ENCODE results near the gene TSACC.

The TSACC gene

DNA sequence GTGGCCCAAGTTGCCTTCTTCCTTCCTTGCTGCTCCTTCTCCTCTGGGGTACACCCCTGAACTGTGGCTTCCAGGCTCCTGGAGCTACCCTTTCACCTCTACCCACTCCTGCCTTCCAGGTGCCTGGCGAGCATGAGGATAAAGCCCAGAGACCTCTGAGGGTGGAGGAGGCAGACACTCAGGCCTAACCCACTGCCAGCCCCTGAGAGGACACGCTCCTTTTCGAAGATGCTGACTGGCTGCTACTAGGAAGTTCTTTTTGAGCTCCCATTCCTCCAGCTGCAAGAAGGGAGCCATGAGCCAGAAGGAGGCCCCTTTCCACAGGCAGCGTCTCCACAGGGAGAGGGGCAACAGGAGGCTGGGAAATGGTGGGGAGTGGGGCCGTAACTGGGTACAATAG is 46.3 kb downstream of the TSACC start:
- Histone ChIP-seq H3K36me3 (ENCODE audit: control insufficient read depth in 1 of 2, insufficient read depth in 2 of 2, low read length in 2 of 2) (no peaks in the 10 kb centered on the region), H3K4me3 (ENCODE audit: low read depth in 1 of 2, low read length in 2 of 2) (no peak overlapping the region), H3K9me3 (ENCODE audit: control insufficient read depth in 1 of 2, low read length in 2 of 2) (no peaks in the 10 kb centered on the region), H3K9ac (ENCODE audit: low read depth in 1 of 2, low read length in 2 of 2) (no peak overlapping the region), H3K4me1 (ENCODE audit: control insufficient read depth in 1 of 2, insufficient read depth in 2 of 2, low read length in 2 of 2) (peaks cover 2% of the 10 kb centered on the region in 2 donors), H3K27me3 (ENCODE audit: control insufficient read depth in 1 of 2, insufficient read depth in 2 of 2, low read length in 2 of 2) (peaks cover 23 to 29% of the 10 kb centered on the region in 2 donors), H3K27ac (ENCODE audit: low read depth, low read length) (no peak overlapping the region)

DNA sequence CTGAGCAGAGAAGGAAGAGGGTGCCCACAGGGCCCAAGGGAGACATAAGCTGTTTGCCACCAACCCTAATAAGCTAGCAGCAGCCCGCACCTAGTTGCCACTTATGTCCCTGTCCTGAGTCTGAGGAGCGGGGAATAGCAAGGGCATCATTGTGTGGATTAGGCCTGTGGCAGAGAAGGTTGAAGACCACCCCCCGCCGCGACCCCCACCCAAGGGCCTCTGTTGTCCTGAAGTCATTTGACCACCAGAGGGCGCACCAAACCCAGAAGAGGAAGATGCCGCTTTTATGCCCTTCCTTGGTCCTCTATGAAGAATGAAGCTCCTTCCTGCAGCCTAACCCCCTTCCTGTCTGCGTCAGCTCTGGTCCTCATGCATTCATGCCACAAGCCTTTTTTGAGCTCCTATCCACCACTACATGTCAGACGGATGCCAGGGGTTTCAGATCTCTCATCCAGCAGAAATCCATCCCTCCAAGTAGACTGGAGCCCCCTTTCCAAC is 47.3 kb downstream of the TSACC start:
- Histone ChIP-seq H3K4me3 (ENCODE audit: low read depth in 1 of 2, low read length in 2 of 2) (no peak overlapping the region), H3K9me3 (ENCODE audit: control insufficient read depth in 1 of 2, low read length in 2 of 2) (no peaks in the 10 kb centered on the region), H3K27me3 (ENCODE audit: control insufficient read depth in 1 of 2, insufficient read depth in 2 of 2, low read length in 2 of 2) (peaks cover 26 to 31% of the 10 kb centered on the region in 2 donors), H3K27ac (ENCODE audit: low read depth, low read length) (no peak overlapping the region), H3K9ac (ENCODE audit: low read depth in 1 of 2, low read length in 2 of 2) (no peak overlapping the region), H3K36me3 (ENCODE audit: control insufficient read depth in 1 of 2, insufficient read depth in 2 of 2, low read length in 2 of 2) (no peaks in the 10 kb centered on the region), H3K4me1 (ENCODE audit: control insufficient read depth in 1 of 2, insufficient read depth in 2 of 2, low read length in 2 of 2) (no peaks in the 10 kb centered on the region)

DNA sequence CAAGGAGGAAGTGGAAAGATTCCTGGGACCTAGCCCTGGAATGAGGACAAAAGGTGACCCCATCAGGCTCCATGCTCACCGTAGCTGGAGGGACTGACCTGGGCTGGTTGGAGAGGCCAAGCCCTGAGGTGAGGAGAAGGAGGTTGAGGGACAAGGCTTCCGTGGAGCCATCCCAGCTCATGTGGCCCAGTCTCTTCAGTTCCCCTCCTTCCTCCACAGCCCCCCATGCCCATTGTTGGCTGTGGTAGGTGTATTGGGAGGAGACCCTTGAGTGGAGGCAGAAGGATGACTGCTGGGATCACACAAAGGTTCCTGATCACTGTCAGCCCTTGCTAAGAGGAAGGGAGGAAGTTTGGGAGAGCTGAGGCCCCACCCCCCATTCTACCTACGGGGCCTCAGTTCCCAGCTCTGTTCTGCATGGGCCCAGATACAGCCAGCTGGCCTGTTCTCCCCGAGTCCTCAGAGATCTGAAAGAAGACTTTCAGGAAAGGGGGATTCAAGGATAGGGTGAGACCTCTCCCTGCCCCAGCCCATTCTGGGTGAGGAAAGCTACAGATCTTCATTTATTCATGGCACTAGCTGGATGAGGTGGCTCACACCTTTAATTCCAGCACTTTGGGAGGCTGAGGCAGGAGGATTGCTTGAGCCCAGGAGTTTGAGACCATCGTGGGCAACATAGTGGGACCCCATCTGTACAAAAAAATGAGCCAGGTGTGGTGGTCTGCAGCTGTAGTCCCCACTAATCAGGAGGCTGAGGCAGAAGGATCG is 48.0 kb downstream of the TSACC start:
- no peak overlapping the region for H3K27ac ChIP-seq (ENCODE audit: low read depth, low read length)
- no peaks in the 10 kb centered on the region for H3K9me3 ChIP-seq (ENCODE audit: control insufficient read depth in 1 of 2, low read length in 2 of 2)
- no peak overlapping the region for H3K4me3 ChIP-seq (ENCODE audit: low read depth in 1 of 2, low read length in 2 of 2)
- peaks cover 26 to 31% of the 10 kb centered on the region in 2 donors for H3K27me3 ChIP-seq (ENCODE audit: control insufficient read depth in 1 of 2, insufficient read depth in 2 of 2, low read length in 2 of 2)
- H3K4me1 ChIP-seq (ENCODE audit: control insufficient read depth in 1 of 2, insufficient read depth in 2 of 2, low read length in 2 of 2), result no peaks in the 10 kb centered on the region
- H3K9ac ChIP-seq (ENCODE audit: low read depth in 1 of 2, low read length in 2 of 2), result no peak overlapping the region
- H3K36me3 ChIP-seq (ENCODE audit: control insufficient read depth in 1 of 2, insufficient read depth in 2 of 2, low read length in 2 of 2), result no peaks in the 10 kb centered on the region

DNA sequence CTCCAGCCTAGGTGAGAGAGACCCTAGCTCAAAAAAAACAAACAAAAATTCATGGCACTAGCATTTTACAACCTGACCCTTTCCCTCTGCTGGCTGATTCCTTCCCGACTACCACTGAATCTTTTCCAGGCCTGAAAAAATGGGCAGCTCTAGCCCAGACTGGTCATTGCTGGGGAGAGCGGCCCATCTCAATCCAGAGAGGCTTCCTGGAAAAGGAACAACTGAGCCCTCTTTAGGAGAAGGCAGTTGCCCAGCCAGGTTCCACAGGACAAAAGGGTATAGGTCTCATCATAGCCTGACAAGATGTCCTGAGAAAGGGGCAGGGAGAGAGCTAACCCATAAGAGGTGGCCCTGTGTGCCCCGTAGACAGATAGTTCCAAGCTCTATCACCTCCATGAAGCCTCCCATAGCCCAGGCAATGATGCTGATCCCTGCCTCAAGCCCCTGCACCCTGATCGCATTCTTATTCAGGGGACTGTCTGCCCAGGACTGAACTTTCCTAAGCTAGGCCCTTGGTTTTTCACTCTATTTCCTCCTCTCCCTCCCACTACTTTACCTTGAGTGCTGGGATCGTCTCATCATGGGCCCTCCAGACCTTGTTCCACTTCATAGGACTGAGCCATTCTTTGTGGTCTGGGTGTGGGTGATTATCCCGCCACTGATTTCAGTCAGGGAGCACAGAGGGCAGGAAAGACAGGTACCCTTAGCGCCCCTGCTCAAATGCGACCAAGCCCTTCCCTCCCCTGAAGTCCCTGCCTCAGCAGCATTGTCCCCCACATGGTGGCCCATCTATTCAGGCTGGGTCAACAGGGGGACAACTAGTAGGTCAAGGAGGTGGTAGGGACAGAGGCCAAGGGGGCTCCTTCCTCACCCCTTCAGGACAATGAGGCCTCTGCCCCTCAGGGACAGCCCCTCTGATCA is 48.9 kb downstream of the TSACC start:
- no peak overlapping the region for H3K9ac ChIP-seq (ENCODE audit: low read depth in 1 of 2, low read length in 2 of 2)
- no peaks in the 10 kb centered on the region for H3K4me1 ChIP-seq (ENCODE audit: control insufficient read depth in 1 of 2, insufficient read depth in 2 of 2, low read length in 2 of 2)
- peaks cover 26 to 31% of the 10 kb centered on the region in 2 donors for H3K27me3 ChIP-seq (ENCODE audit: control insufficient read depth in 1 of 2, insufficient read depth in 2 of 2, low read length in 2 of 2)
- no peak overlapping the region for H3K27ac ChIP-seq (ENCODE audit: low read depth, low read length)
- H3K4me3 ChIP-seq (ENCODE audit: low read depth in 1 of 2, low read length in 2 of 2), result no peak overlapping the region
- no peaks in the 10 kb centered on the region for H3K9me3 ChIP-seq (ENCODE audit: control insufficient read depth in 1 of 2, low read length in 2 of 2)
- H3K36me3 ChIP-seq (ENCODE audit: control insufficient read depth in 1 of 2, insufficient read depth in 2 of 2, low read length in 2 of 2), result no peaks in the 10 kb centered on the region

DNA sequence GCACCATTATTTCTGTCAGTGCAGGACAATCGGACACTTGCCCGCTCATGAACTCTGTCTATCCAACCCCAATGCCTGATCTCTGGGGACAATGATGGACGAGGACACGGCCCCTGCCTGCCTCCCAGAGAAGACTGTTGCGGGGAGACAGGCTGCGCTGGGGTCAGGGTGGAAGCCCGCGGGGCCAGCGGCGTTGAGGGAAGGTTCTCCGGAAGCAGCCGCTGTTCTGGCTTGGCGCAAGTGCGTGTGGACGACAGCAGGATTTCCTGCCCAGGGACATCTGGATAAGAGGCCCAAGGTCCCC is 49.5 kb downstream of the TSACC start:
- no peak overlapping the region for H3K9ac ChIP-seq (ENCODE audit: low read depth in 1 of 2, low read length in 2 of 2)
- no peaks in the 10 kb centered on the region for H3K4me1 ChIP-seq (ENCODE audit: control insufficient read depth in 1 of 2, insufficient read depth in 2 of 2, low read length in 2 of 2)
- no peaks in the 10 kb centered on the region for H3K9me3 ChIP-seq (ENCODE audit: control insufficient read depth in 1 of 2, low read length in 2 of 2)
- no peak overlapping the region for H3K27ac ChIP-seq (ENCODE audit: low read depth, low read length)
- H3K4me3 ChIP-seq (ENCODE audit: low read depth in 1 of 2, low read length in 2 of 2), result no peak overlapping the region
- no peaks in the 10 kb centered on the region for H3K36me3 ChIP-seq (ENCODE audit: control insufficient read depth in 1 of 2, insufficient read depth in 2 of 2, low read length in 2 of 2)
- peaks cover 26 to 31% of the 10 kb centered on the region in 2 donors for H3K27me3 ChIP-seq (ENCODE audit: control insufficient read depth in 1 of 2, insufficient read depth in 2 of 2, low read length in 2 of 2)

DNA sequence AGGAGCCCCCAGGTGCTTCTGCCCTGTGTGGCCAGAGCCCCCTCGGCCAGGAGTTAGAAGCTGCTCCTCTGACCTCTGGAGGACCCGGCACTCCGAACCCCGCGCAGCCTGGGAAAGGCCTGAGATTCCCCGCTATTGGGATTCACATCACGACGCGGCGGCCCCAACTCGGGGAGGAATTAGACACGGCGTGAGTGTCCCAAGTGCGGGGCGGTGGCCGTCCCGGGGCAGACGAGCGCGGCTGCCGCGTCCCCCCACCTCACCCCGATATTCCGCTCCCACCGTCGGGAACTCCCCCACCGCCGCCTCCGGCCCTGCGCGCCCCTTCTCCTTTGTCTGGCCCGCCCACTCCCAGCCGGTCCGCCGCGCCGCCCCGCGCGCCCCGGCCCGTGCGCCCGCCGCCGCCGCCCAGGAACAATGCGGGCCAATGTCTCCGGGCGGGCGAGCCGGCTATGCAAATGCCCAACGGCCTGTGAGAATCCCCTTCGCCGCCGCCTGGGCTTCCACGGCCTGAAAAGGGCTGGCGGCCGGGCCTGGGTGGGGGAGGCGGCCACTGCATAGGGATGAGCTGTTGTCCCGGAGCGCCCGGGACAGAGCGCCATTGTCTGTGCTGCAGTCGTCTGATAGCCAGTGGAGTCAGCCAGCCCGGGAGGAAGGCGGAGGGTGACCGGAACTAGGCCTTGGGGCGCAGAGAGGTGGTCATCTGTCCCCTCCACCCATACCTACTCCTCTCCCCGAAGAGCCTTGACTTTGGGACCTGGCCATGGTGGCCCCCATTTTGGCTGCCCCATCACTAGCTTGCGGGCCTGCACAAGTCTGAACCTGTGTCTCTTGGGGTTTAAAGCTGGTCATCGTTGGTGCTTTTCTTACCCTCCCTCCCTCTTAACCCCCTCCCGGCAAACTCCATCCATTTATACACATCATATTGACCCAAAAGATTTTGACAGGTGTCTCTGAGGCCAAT is 50.1 kb downstream of the TSACC start:
- Histone ChIP-seq H3K4me3 (ENCODE audit: low read depth in 1 of 2, low read length in 2 of 2) (no peak overlapping the region), H3K27ac (ENCODE audit: low read depth, low read length) (no peak overlapping the region), H3K9me3 (ENCODE audit: control insufficient read depth in 1 of 2, low read length in 2 of 2) (no peaks in the 10 kb centered on the region), H3K36me3 (ENCODE audit: control insufficient read depth in 1 of 2, insufficient read depth in 2 of 2, low read length in 2 of 2) (no peaks in the 10 kb centered on the region), H3K27me3 (ENCODE audit: control insufficient read depth in 1 of 2, insufficient read depth in 2 of 2, low read length in 2 of 2) (peaks cover 26 to 31% of the 10 kb centered on the region in 2 donors), H3K4me1 (ENCODE audit: control insufficient read depth in 1 of 2, insufficient read depth in 2 of 2, low read length in 2 of 2) (no peaks in the 10 kb centered on the region), H3K9ac (ENCODE audit: low read depth in 1 of 2, low read length in 2 of 2) (no peak overlapping the region)

DNA sequence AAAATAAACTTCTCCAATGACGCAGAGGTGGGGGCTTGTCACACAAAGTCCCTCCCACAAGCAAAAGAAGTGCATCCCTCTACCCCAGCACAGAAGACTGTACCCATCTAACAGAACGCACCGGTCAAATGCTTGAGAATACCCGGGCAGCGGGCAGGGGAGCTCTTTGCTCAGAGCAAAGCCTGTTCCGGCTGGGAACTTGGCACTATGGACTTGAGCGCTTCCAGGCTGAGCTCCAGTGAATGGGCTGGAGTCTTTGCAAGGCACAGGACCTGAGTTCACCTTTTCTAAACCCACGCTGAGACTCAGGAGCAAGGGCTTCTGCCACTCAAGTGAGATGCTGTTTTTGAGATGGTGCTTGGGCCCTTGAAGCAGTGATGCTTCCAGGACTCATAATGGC is 51.0 kb downstream of the TSACC start:
- no peaks in the 10 kb centered on the region for H3K36me3 ChIP-seq (ENCODE audit: control insufficient read depth in 1 of 2, insufficient read depth in 2 of 2, low read length in 2 of 2)
- H3K4me3 ChIP-seq (ENCODE audit: low read depth in 1 of 2, low read length in 2 of 2), result no peak overlapping the region
- H3K9me3 ChIP-seq (ENCODE audit: control insufficient read depth in 1 of 2, low read length in 2 of 2), result no peaks in the 10 kb centered on the region
- no peak overlapping the region for H3K27ac ChIP-seq (ENCODE audit: low read depth, low read length)
- H3K9ac ChIP-seq (ENCODE audit: low read depth in 1 of 2, low read length in 2 of 2), result no peak overlapping the region
- H3K4me1 ChIP-seq (ENCODE audit: control insufficient read depth in 1 of 2, insufficient read depth in 2 of 2, low read length in 2 of 2), result no peaks in the 10 kb centered on the region
- H3K27me3 ChIP-seq (ENCODE audit: control insufficient read depth in 1 of 2, insufficient read depth in 2 of 2, low read length in 2 of 2), result peaks cover 26 to 31% of the 10 kb centered on the region in 2 donors

DNA sequence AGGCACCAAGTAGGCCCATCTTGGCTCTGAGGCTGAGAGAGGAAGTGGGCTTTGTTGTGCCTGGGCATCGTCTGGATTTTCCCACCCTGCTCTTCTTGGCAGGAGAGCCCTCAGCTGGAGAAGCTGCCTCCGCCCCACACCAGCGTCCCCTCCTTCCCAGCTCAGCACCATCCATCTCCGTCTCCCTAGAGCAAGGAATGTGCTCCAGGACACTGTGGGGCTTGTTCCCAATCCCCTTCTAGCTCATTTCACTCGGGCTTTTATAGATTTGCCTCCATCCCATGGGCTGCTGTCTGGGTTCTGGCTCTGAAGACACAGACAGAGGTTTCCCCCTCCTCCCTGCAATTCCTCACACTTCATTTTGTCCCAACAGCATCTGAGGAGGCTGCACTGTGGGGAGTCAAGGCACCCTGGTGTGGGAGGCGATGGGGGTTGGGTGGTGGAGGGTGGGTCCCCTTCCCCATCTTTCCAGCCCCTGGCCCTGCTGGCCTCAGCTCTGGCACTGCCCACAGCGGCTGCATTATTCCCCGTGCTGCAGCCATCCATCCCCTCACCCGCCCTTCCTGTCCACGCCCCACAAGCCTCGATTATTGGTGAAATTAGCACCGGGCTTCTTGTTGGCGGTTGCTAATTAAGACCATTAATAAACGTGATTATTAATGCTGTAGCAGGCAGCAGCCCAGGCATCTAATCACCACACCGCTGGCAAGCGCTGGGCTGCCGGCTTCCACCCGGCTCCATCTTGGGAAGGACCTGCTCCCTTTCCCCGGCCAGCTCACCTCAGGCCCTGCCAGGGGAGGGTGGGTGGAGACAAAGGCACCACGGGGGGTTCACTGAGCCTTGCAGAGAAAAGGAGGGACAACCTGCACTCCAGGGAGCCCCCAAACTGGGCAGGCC is 52.4 kb downstream of the TSACC start:
- Histone ChIP-seq H3K4me3 (ENCODE audit: low read depth in 1 of 2, low read length in 2 of 2) (no peak overlapping the region), H3K9me3 (ENCODE audit: control insufficient read depth in 1 of 2, low read length in 2 of 2) (no peaks in the 10 kb centered on the region), H3K9ac (ENCODE audit: low read depth in 1 of 2, low read length in 2 of 2) (no peak overlapping the region), H3K27me3 (ENCODE audit: control insufficient read depth in 1 of 2, insufficient read depth in 2 of 2, low read length in 2 of 2) (peaks cover 31% of the 10 kb centered on the region in 2 donors), H3K36me3 (ENCODE audit: control insufficient read depth in 1 of 2, insufficient read depth in 2 of 2, low read length in 2 of 2) (no peaks in the 10 kb centered on the region), H3K27ac (ENCODE audit: low read depth, low read length) (no peak overlapping the region), H3K4me1 (ENCODE audit: control insufficient read depth in 1 of 2, insufficient read depth in 2 of 2, low read length in 2 of 2) (no peaks in the 10 kb centered on the region)

DNA sequence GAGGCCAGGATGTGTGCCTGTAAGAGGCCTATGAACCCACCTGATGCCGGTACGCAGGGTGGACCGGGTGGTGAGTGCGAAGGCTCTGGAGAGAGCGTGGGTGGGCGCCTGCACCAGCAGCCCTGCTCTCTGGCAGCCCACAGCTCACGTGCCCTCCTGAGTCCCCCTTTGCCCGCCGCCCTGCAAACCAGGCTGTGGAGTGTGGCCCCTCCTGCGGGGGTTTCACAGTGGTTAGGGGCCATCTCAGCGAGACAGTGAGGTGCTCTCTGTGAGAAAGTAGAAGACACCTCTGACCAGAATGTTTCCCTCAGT is 53.0 kb downstream of the TSACC start:
- Histone ChIP-seq H3K4me3 (ENCODE audit: low read depth in 1 of 2, low read length in 2 of 2) (no peak overlapping the region), H3K9ac (ENCODE audit: low read depth in 1 of 2, low read length in 2 of 2) (no peak overlapping the region), H3K4me1 (ENCODE audit: control insufficient read depth in 1 of 2, insufficient read depth in 2 of 2, low read length in 2 of 2) (no peaks in the 10 kb centered on the region), H3K27me3 (ENCODE audit: control insufficient read depth in 1 of 2, insufficient read depth in 2 of 2, low read length in 2 of 2) (peaks cover 26 to 31% of the 10 kb centered on the region in 2 donors), H3K9me3 (ENCODE audit: control insufficient read depth in 1 of 2, low read length in 2 of 2) (no peaks in the 10 kb centered on the region), H3K27ac (ENCODE audit: low read depth, low read length) (no peak overlapping the region), H3K36me3 (ENCODE audit: control insufficient read depth in 1 of 2, insufficient read depth in 2 of 2, low read length in 2 of 2) (no peaks in the 10 kb centered on the region)

Data from duodenal mucosa (tissue), 2 donors.